ENCODE measurements around the gene SDF2L1.

The SDF2L1 gene

GRCh38 chr22:21652547-21653545 lies 10.7 kb downstream of the SDF2L1 start:
- no peak for DNase-seq (ENCODE audit: low spot score)
- TF ChIP-seq CTCF (IDR thresholded peaks at IDR 0.05; ENCODE audit: extremely low read depth, missing control alignments), result no peak

- DNase-seq (ENCODE audit: low spot score), result no peak
- TF ChIP-seq CTCF (IDR thresholded peaks at IDR 0.05; ENCODE audit: extremely low read depth, missing control alignments), result no peak
Observed at GRCh38 chr22:21657020-21657359, 14.9 kb downstream of the SDF2L1 start.

GRCh38 chr22:21657360-21658032 lies 15.4 kb downstream of the SDF2L1 start:
- TF ChIP-seq CTCF (IDR thresholded peaks at IDR 0.05; ENCODE audit: extremely low read depth, missing control alignments), result no peak
- DNase-seq (ENCODE audit: low spot score), result peak; percentile 97

DNA sequence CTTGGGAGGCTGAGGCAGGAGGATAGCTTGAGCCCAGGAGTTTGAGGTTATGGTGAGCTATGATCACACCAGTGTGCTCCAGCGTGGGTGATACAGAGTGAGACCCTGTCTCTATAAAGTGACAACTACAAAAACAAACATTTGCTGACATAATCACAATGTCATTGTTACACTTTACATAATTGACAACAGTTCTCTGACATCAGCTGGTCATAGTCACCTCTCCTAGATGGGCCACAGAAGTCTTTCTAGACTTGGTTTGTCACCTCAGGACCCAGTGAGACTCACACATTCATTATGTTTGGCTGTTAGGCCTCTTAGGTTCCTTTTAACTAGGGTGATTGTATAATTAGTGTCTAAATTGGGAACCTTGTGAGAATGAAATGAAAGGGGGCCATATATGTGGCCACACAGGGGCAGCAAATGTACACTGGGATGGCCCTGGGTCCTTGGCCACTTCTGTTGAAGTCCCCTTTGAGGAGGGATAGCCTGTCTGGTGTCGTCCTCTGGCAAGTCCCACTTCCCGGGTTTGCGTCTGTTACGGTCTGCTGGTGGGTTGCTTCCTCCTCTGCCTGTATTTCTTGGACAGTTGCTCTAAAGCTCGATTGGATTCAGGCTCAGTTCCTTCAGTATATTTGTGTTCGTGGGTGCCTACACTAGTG lies 17.9 kb downstream of the SDF2L1 start:
- TF ChIP-seq CTCF (IDR thresholded peaks at IDR 0.05; ENCODE audit: extremely low read depth, missing control alignments), result no peak
- no peak for DNase-seq (ENCODE audit: low spot score)

DNA sequence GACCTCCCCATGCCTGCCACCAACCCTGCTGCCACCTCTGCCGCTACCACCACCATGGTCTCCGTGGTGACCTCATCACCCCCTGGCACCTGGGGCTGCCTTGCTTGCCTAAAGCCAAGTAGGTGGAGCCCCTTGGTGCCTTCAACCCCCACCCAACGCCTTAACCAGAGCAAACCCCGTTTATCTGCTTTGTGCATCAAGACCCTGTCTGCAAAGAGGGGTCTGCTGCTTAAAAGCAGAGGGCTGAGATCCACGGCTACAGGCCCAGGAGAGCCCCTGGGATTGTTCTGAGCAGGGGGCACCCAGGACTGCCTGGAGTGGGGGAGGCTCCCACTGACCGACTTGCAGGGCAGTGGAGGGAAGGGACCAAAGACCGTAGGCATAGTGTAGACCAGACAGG lies 18.8 kb downstream of the SDF2L1 start:
- DNase-seq (ENCODE audit: low spot score), result no peak
- no peak for TF ChIP-seq CTCF (IDR thresholded peaks at IDR 0.05; ENCODE audit: extremely low read depth, missing control alignments)

DNA sequence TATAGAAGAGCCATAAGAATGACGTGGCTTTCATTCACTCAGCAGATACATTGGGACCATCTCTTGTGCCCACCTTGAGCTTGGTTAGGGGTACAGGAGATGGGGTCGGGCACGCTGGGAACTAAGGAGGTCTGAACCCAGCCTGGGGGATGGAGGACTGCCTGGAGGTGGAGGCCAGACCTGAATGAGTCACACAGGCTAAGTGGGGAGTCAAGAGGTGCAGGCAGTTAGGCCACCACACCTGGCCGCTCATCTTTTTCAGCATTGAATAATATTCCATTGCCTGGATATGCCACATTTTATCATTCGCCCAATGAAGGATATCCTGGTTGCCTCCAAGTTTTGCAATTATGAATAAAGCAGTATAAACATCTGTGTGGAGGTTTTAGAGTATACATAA lies 19.9 kb downstream of the SDF2L1 start:
- DNase-seq (ENCODE audit: low spot score), result no peak
- TF ChIP-seq CTCF (IDR thresholded peaks at IDR 0.05; ENCODE audit: extremely low read depth, missing control alignments), result no peak

- DNase-seq (ENCODE audit: low spot score), result no peak
- TF ChIP-seq CTCF (IDR thresholded peaks at IDR 0.05; ENCODE audit: extremely low read depth, missing control alignments), result no peak
Observed at GRCh38 chr22:21663738-21664137, 21.6 kb downstream of the SDF2L1 start.

Measured in GM20000 (cell line).